ENCODE data around the gene CDK9. TPM values are rescaled to one million over a fixed set of nuclear protein-coding genes. Genes with fewer than 3 reads are reported as not detected.

Gene CDK9
- total and polyA plus RNA-seq, 2 experiments from 2014 or later, result 139 to 162 TPM

DNA sequence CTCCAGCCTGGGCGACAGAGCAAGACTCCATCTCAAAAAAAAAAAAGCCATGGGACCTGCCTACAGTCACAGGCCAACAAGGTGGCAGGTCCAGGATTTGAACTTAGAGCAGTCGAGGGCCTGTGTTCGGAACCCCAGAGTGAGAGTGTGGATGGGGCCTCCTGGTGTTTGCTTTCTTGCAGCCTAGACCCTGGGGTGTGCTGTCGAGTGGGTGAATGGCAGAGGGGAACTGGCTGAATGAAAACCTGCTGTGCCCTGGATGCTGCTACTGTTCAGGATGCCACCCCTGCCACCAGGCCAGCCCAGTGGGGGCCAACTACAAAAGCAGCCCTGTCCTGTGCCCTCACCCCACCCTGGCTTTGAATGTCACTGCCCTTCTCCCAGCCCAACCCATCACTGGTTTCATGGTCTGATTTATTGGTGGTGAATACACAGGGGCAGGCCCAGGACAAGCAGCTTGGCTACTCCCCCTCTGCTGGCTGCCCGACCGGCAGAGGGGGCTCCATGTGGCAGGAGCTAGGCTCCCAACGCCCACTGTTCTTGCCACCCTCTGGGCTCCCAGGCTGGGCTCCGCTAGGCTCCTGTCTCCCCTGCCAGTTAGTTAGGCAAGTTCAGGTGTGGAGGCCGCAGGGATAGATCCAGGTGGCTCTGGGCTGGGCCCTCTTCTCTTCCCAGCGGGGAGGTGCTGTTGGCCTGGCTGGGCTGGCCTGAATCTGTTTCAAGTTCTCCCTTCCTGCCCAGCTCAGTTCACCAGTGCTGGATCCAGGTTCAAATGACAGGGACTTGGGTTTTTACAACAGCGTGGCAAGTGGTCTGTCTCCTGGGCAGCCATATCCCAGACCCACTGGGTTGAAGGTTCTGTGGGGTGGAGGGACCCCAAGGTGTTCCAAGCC is 29.0 kb downstream of the CDK9 start:
- no peak for DNase-seq (ENCODE audit: low read depth in 1 of 2, low spot score in 1 of 2)
- Histone ChIP-seq H3K9me3 (ENCODE audit: low read depth) (no peaks in the 10 kb centered on the region), H3K4me1 (ENCODE audit: low read depth) (peaks cover 4% of the 10 kb centered on the region), H3K27me3 (no peaks in the 10 kb centered on the region), H3K4me3 (no peak overlapping the region), H3K36me3 (peaks cover 18% of the 10 kb centered on the region), H3K27ac (peak overlapping the region; percentile 25)
- no peak for TF ChIP-seq CTCF (IDR thresholded peaks at IDR 0.05; ENCODE audit: low read depth, low read length)

DNA sequence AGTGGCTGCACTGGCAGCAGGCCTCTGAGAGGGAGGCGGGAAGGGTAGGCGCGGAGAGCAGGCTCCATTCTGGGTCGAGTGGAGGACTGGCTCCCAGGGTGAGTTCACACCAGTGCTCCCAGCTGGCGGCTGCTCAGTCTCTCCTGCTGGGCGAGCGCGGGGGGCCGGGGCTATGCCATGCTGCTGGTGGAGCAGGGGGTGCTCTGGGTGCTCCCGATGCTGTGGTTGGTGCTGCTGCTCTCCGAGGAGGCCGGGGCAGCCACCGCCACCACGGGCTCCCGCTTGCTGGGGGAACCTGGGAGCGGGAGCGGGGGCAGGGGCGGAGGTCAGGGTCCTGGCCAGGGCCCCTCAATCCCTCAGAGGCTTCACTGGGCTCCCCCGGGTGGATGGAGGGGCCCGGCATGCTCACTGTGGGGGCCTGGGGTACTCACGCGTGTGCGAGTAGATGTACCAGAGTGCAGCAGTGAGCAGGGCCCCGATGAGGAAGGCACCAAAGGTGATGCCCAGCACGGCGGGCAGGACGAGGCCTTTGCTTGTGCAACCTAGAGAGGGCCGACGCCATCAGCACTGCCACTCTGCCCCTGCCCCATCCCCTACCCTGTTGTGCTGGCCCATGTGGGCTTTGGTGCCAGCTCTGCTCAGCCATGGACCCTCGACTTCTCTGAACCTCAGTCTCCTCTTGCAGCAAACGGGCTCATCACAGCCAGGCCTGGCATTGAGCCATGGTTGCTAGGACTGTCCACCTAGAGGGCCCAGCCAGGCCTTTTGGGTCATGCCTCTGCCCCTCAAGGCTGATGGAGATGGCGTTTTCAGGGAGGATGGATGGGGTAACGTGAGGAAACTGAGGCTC is 29.9 kb downstream of the CDK9 start:
- Histone ChIP-seq H3K4me3 (no peak overlapping the region), H3K9me3 (ENCODE audit: low read depth) (no peaks in the 10 kb centered on the region), H3K27ac (peak overlapping the region; percentile 25), H3K4me1 (ENCODE audit: low read depth) (no peaks in the 10 kb centered on the region), H3K36me3 (peaks cover 18% of the 10 kb centered on the region), H3K27me3 (no peaks in the 10 kb centered on the region)
- no peak for TF ChIP-seq CTCF (IDR thresholded peaks at IDR 0.05; ENCODE audit: low read depth, low read length)
- DNase-seq (ENCODE audit: low read depth in 1 of 2, low spot score in 1 of 2), result no peak

- Histone ChIP-seq H3K27me3 (no peaks in the 10 kb centered on the region), H3K36me3 (peaks cover 18% of the 10 kb centered on the region), H3K4me3 (no peak overlapping the region), H3K27ac (no peak overlapping the region), H3K4me1 (ENCODE audit: low read depth) (no peaks in the 10 kb centered on the region), H3K9me3 (ENCODE audit: low read depth) (no peaks in the 10 kb centered on the region)
- DNase-seq (ENCODE audit: low read depth in 1 of 2, low spot score in 1 of 2), result no peak
- no peak for TF ChIP-seq CTCF (IDR thresholded peaks at IDR 0.05; ENCODE audit: low read depth, low read length)
These were observed 30.5 kb downstream of the CDK9 start for GRCh38 chr9:127816362-127816725.

- no peak for DNase-seq (ENCODE audit: low read depth in 1 of 2, low spot score in 1 of 2)
These were observed 30.9 kb downstream of the CDK9 start for GRCh38 chr9:127816728-127817127.

More at GRCh38 chr9:127816728-127817127, 30.9 kb downstream of the CDK9 start:
- H3K27ac ChIP-seq, result peak overlapping the region; percentile 40
- no peaks in the 10 kb centered on the region for H3K9me3 ChIP-seq (ENCODE audit: low read depth)
- TF ChIP-seq CTCF (IDR thresholded peaks at IDR 0.05; ENCODE audit: low read depth, low read length), result no peak
- no peak overlapping the region for H3K4me3 ChIP-seq
- H3K36me3 ChIP-seq, result peaks cover 18% of the 10 kb centered on the region
- H3K27me3 ChIP-seq, result no peaks in the 10 kb centered on the region
- no peaks in the 10 kb centered on the region for H3K4me1 ChIP-seq (ENCODE audit: low read depth)
